ENCODE measurements around the gene KRTAP10-3.

Gene KRTAP10-3

GRCh38 chr21:44599264-44600029 lies 40.9 kb upstream of the KRTAP10-3 start:
- ChIA-PET POLR2A (ENCODE audit: low non-redundant PET) (no interaction called here), CTCF (no interaction called here)
- DNase-seq (ENCODE audit: low spot score): no peak
- H3K27ac ChIP-seq: no peak overlapping the region
- no peak for TF ChIP-seq CTCF (conservative IDR thresholded peaks at IDR 0.05; ENCODE audit: low read depth)

- ChIA-PET POLR2A (ENCODE audit: low non-redundant PET) (no interaction called here), CTCF (no interaction called here)
- no peak for TF ChIP-seq CTCF (conservative IDR thresholded peaks at IDR 0.05; ENCODE audit: low read depth)
- DNase-seq (ENCODE audit: low spot score): no peak
- H3K27ac ChIP-seq: no peak overlapping the region
These were observed 39.5 kb upstream of the KRTAP10-3 start for GRCh38 chr21:44598061-44598460.

GRCh38 chr21:44596068-44596725 lies 37.6 kb upstream of the KRTAP10-3 start:
- no peak overlapping the region for H3K27ac ChIP-seq
- CTCF ChIA-PET: no interaction called here
- TF ChIP-seq CTCF (conservative IDR thresholded peaks at IDR 0.05; ENCODE audit: low read depth): no peak
- POLR2A ChIA-PET (ENCODE audit: low non-redundant PET): no interaction called here
- peak; percentile 18 for DNase-seq (ENCODE audit: low spot score)

- TF ChIP-seq CTCF (conservative IDR thresholded peaks at IDR 0.05; ENCODE audit: low read depth): no peak
- H3K27ac ChIP-seq: no peak overlapping the region
- DNase-seq (ENCODE audit: low spot score): no peak
- CTCF ChIA-PET: no interaction called here
- POLR2A ChIA-PET (ENCODE audit: low non-redundant PET): no interaction called here
These were observed 36.9 kb upstream of the KRTAP10-3 start for GRCh38 chr21:44595524-44595923.

GRCh38 chr21:44594406-44594916 lies 35.9 kb upstream of the KRTAP10-3 start:
- no peak overlapping the region for H3K27ac ChIP-seq
- no peak for DNase-seq (ENCODE audit: low spot score)
- CTCF ChIA-PET: no interaction called here
- no peak for TF ChIP-seq CTCF (conservative IDR thresholded peaks at IDR 0.05; ENCODE audit: low read depth)
- POLR2A ChIA-PET (ENCODE audit: low non-redundant PET): no interaction called here

- ChIA-PET CTCF (no interaction called here), POLR2A (ENCODE audit: low non-redundant PET) (no interaction called here)
- no peak for DNase-seq (ENCODE audit: low spot score)
- no peak overlapping the region for H3K27ac ChIP-seq
- TF ChIP-seq CTCF (conservative IDR thresholded peaks at IDR 0.05; ENCODE audit: low read depth): no peak
These were observed 35.2 kb upstream of the KRTAP10-3 start for GRCh38 chr21:44593598-44594405.

Data from RWPE1 (cell line).